Chondrocyte (in vitro differentiated cells): ENCODE data around the gene TRIM7. TPM values are rescaled to one million over a fixed set of nuclear protein-coding genes. Genes with fewer than 3 reads are reported as not detected.
"Not testable (repeated sequence)": the region's sequence is repeated elsewhere in the genome, so short reads cannot be mapped to it uniquely, and the experiment has no call there.

Source experiments
- DNase-seq: peaks from one replicate; pipeline ENCODE4 v3.0.0; 2021; ENCODE audit warnings: mixed read lengths, low spot score
- H3K27ac Mint-ChIP-seq: one replicate; pipeline ENCODE4 v1.8.0; 2021; ENCODE audit warnings: mild to moderate bottlenecking, moderate library complexity, mixed read lengths; ENCODE audit not compliant: unreplicated experiment
- H3K27me3 Mint-ChIP-seq: 2 replicates; pipeline ENCODE4 v1.8.0; 2021; ENCODE audit warnings: low read depth, mixed read lengths
- H3K36me3 Mint-ChIP-seq: 2 replicates; pipeline ENCODE4 v1.8.0; 2021; ENCODE audit warnings: low read depth, mixed read lengths
- H3K4me1 Mint-ChIP-seq: 2 replicates; pipeline ENCODE4 v1.8.0; 2021; ENCODE audit warnings: low read depth, mild to moderate bottlenecking, mixed read lengths
- H3K4me3 Mint-ChIP-seq: one replicate; pipeline ENCODE4 v1.8.0; 2021; ENCODE audit warnings: mild to moderate bottlenecking, moderate library complexity, mixed read lengths; ENCODE audit not compliant: unreplicated experiment
- H3K9me3 Mint-ChIP-seq: 2 replicates; pipeline ENCODE4 v1.8.0; 2021; ENCODE audit warnings: low read depth, mixed read lengths
- total RNA-seq: library from RNA; stranded (reverse); gene quantifications from 3 replicates; pipeline ENCODE4 v1.2.1, GENCODE V29; 2021
- TF ChIP-seq, protein P1 (sequence below): fragments of 200-600 bp; sonication (generic); IDR thresholded peaks from 2 replicates; pipeline ENCODE4 v1.5.0; 2021; ENCODE audit warnings: antibody characterized with exemption, mild to moderate bottlenecking, moderate library complexity

Gene TRIM7
- total RNA-seq, 1 donor from 2014 or later = 5.7 TPM

DNA sequence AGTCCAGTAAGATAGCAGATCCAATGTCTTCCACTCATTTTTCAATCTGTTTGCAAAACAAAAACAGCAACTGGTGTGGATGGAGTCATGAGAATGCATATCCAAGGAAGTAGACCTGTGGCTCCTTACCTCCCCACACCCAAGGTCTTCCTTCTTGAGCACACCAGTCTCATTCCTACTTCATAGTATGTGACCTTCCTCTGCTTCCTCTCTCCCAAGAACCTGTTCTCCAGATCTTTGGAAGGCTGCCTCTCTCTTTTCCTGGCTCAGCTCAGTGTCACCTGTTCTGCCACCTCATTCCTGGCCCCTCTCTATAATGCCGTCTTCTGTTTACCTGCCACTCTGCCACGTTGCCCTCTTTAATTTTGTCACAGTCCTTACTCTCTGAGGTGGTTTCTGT is 7.9 kb upstream of the TRIM7 start:
- Mint-ChIP-seq H3K36me3 (no peaks in the 10 kb centered on the region), H3K27me3 (no peaks in the 10 kb centered on the region), H3K4me3 (no peak overlapping the region), H3K4me1 (peaks cover 24% of the 10 kb centered on the region), H3K9me3 (no peaks in the 10 kb centered on the region), H3K27ac (no peak overlapping the region)
- TF ChIP-seq, protein P1, sequence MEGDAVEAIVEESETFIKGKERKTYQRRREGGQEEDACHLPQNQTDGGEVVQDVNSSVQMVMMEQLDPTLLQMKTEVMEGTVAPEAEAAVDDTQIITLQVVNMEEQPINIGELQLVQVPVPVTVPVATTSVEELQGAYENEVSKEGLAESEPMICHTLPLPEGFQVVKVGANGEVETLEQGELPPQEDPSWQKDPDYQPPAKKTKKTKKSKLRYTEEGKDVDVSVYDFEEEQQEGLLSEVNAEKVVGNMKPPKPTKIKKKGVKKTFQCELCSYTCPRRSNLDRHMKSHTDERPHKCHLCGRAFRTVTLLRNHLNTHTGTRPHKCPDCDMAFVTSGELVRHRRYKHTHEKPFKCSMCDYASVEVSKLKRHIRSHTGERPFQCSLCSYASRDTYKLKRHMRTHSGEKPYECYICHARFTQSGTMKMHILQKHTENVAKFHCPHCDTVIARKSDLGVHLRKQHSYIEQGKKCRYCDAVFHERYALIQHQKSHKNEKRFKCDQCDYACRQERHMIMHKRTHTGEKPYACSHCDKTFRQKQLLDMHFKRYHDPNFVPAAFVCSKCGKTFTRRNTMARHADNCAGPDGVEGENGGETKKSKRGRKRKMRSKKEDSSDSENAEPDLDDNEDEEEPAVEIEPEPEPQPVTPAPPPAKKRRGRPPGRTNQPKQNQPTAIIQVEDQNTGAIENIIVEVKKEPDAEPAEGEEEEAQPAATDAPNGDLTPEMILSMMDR = no peak
- no peak for DNase-seq

DNA sequence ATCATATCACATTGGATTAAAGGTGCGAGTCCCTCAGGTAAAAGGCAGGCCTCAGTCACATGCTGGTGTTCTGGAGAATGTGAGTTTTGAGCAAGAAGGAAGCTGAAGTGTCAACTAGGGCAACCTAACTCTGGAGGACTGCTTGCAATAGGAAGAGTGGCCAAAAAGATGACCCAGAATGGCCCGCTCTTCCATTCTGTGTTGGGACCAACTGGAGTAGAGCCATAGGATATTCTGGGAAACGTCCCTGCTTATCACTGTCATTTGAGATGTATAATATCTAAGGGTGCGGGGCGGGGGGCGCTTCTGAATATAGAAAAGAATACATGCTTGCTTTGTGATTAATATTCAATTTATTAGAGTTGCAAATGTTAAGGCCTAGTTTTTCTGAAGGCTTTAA is 7.1 kb upstream of the TRIM7 start:
- Mint-ChIP-seq H3K4me3 (no peak overlapping the region), H3K4me1 (peaks cover 17% of the 10 kb centered on the region), H3K27ac (no peak overlapping the region), H3K9me3 (no peaks in the 10 kb centered on the region), H3K36me3 (no peaks in the 10 kb centered on the region), H3K27me3 (no peaks in the 10 kb centered on the region)
- DNase-seq = no peak
- TF ChIP-seq, protein P1 = no peak

DNA sequence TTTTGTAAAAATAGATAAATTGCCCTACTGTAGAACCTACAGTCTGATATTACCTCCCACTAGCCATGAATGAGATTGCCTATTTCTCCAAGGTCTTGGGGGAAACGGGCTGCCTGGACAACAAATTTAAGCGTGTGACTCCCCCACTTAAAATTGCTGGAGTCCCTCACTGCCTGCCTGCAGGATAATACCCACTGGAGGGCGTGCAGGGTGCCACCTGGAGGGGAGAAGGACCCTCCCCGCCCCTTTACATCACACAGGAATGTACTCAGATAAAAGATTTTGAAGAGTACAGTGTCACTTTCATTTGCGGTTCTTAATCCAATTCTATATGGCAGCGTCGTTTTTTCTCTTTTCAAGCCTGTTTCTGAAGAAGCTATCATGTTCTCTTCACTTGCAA is 6.2 kb upstream of the TRIM7 start:
- H3K9me3 Mint-ChIP-seq = no peaks in the 10 kb centered on the region
- no peak for DNase-seq
- H3K4me1 Mint-ChIP-seq = peaks cover 18% of the 10 kb centered on the region
- H3K4me3 Mint-ChIP-seq = no peak overlapping the region
- no peaks in the 10 kb centered on the region for H3K27me3 Mint-ChIP-seq
- TF ChIP-seq, protein P1 = no peak
- no peaks in the 10 kb centered on the region for H3K36me3 Mint-ChIP-seq
- H3K27ac Mint-ChIP-seq = no peak overlapping the region

DNA sequence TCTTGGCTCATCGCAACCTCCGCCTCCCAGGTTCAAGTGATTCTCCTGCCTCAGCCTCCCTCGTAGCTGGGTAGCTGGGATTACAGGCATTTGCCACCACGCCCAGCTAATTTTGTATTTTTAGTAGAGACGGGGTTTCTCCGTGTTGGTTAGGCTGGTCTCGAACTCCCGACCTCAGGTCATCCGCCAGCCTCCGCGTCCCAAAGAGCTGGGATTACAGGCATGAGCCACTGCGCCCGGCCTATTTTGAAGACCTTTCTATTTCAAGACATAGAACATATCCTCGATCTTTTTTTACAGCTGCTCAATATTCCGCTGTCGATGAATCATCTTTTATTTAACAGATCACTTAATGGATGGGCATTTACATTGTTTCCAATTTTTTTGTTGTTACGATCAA is 5.7 kb upstream of the TRIM7 start:
- not testable (repeated sequence) for DNase-seq, H3K9me3 Mint-ChIP-seq, H3K4me3 Mint-ChIP-seq, H3K27ac Mint-ChIP-seq, H3K27me3 Mint-ChIP-seq, H3K36me3 Mint-ChIP-seq
- peaks cover 22% of the 10 kb centered on the region for H3K4me1 Mint-ChIP-seq

DNA sequence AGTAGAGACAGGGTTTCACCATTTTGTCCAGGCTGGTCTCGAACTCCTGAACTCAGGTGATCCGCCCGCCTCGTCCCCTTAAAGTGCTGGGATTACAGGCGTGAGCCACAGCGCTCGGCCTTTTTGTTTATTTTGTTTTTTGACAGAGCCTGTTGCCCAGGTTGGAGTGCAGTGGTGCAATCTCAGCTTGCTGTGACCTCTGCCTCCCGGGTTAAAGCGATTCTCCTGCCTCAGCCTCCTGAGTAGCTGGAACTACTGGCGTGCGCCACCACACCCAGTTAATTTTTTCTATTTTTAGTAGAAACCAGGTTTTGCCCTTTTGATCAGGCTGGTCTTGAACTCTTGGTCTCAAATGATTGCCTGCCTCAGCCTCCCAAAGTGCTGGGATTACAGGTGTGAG is 5.2 kb upstream of the TRIM7 start:
- not testable (repeated sequence) for H3K36me3 Mint-ChIP-seq, H3K4me3 Mint-ChIP-seq, H3K9me3 Mint-ChIP-seq, H3K27me3 Mint-ChIP-seq, DNase-seq, H3K27ac Mint-ChIP-seq
- peaks cover 25% of the 10 kb centered on the region for H3K4me1 Mint-ChIP-seq

DNA sequence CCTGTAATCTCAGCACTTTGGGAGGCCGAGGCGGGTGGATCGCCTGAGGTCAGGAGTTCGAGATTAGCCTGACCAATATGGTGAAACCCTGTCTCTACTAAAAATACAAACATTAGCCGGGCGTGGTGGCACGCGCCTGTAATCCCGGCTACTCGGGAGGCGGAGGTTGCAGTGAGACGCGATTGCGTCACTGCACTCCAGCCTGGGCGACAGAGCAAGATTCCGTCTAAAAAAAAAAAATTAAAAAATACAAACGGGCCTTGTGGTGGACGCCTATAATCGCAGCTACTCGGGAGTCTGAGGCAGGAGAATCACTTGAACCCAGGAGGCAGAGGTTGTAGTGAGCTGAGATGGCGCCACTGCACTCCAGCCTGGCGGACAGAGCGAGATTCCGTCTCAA is 4.0 kb upstream of the TRIM7 start:
- H3K4me1 Mint-ChIP-seq = peaks cover 27% of the 10 kb centered on the region
- not testable (repeated sequence) for H3K27me3 Mint-ChIP-seq, DNase-seq, H3K27ac Mint-ChIP-seq, H3K36me3 Mint-ChIP-seq, H3K9me3 Mint-ChIP-seq, H3K4me3 Mint-ChIP-seq

DNA sequence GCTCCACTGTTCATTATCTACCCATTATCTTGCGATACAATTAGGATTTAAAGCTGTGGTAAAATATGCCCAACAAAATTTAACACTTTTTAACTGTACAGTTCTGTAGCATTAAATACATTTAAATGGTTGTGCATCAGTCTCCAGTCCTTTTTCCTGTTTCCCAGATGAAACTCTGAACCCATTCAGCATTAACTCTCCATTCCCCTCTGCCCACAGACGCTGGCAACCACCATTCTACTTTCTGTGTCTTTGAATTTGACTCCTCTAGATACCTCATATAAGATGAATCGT is 2.9 kb upstream of the TRIM7 start:
- Mint-ChIP-seq H3K4me3 (peak overlapping the region; percentile 85), H3K9me3 (no peaks in the 10 kb centered on the region), H3K36me3 (no peaks in the 10 kb centered on the region), H3K4me1 (peaks cover 26% of the 10 kb centered on the region), H3K27me3 (no peaks in the 10 kb centered on the region), H3K27ac (peak overlapping the region; percentile 94)
- DNase-seq = no peak
- TF ChIP-seq, protein P1 = no peak
